HL-60/S4 treated with retinoic acid at 250 ng/mL for 4 days and 3 days (cell line): Measurements from ENCODE around the gene DBNL.

Experiments used
- in situ Hi-C: fragments of 300-500 bp; cut with MboI; formaldehyde crosslinking; loops from 2 replicates; pipeline ENCODE4 v1.7.0; 2022; ENCODE audit warnings: low sequenced_read_pairs

Gene DBNL

DNA sequence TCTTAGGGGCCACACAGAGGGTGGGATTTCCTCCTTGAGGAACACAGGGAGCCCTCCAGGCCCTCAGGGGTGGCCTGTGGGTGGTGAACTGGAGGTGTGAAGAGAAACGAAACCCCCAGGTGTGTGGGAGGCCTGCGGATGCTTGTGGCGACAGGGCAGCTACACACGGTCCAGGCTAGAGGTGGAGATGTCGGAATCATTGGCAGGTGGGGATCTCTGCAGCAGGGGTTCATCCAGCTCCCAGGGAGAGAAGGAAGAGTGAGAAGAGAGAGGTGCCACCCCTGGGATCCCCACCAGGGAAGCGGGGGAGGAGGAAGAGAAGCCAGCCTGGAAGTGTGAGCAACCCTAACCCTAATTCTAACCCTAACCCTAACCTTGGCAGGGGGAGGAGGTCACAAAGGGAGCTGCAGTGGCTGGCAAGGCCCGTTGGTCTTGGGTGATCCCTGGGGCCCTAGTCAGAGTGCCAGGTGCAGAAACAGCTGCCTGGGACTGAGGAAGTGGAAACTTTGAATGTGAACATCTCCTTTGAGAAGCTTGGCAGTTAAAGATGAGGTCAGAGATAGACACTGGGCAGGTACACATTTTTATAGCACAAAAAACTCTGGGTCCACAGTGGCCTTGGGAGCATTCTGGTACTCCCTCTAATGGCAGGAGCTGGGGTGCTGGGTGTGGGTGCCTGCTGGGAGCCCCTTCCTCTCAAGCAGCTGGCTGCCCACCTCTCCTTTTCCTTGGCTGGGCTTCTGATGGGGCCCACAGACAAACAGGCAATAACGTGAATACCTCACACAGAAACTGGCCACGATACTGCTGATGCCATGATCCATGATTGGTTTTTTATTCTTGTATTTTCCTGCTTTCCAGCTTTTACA is 52.8 kb downstream of the DBNL start:
- in situ Hi-C loops = no loop called here

DNA sequence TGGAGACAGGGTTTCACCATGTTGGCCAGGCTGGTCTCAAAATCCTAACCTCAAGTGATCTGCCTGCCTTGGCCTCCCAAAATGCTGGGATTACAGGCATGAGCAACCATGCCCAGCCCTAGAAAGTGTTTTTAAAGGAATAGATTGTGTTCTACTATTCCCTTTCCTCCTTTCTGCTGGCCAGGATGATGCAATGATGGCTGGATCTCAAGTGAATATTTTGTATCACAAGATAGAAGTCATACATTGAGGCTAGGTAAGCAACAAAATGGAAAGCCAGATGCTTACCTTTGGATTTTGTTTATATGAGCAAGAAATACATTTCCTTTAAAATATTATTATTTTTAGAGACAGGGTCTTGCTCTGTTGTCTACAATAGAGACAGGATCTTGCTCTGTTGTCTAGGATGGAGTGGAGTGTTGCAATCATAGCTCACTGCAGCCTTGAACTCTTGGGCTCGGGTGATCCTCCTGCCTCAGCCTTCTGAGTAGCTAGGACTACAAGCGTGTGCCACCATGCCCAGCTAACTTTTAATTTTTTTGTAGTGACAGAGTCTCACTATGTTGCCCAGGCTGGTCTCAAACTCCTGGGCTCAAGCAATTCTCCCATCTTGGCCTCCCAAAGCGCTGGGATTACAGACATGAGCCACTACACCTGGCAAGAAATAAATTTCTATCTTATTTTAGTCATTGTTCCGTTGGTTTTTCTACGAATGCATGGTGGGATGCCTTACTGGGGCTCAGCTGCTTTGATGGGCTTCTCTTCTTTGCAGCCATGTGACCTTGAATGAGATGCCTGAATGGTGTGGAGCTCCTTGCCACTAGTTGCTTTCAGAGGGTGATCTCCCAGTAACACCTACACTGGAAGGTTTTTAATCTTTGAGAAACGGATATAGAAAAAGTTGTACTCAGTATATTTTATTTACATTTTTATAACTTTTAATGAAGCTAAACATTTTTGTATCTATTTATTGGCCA is 53.9 kb downstream of the DBNL start:
- in situ Hi-C loops = no loop called here

DNA sequence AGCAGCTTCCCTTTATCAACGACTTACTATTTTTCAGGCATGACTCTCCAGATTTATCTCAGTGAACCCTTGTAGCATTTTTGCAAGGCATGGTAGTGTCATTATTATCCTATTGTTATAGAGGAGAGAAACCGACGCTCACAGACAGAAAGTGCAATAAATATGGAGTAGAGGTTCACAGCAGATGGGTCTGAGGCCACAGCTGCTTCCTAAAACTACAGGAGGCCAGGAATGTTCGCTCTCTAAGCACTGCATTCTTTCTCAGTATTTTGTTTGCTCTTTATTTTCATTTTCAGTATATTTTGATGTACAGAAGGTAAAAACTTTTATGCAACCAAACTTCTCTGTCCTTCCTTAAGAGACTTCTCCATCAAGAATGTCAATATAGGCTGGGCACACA is 55.2 kb downstream of the DBNL start:
- in situ Hi-C loops = no loop called here

DNA sequence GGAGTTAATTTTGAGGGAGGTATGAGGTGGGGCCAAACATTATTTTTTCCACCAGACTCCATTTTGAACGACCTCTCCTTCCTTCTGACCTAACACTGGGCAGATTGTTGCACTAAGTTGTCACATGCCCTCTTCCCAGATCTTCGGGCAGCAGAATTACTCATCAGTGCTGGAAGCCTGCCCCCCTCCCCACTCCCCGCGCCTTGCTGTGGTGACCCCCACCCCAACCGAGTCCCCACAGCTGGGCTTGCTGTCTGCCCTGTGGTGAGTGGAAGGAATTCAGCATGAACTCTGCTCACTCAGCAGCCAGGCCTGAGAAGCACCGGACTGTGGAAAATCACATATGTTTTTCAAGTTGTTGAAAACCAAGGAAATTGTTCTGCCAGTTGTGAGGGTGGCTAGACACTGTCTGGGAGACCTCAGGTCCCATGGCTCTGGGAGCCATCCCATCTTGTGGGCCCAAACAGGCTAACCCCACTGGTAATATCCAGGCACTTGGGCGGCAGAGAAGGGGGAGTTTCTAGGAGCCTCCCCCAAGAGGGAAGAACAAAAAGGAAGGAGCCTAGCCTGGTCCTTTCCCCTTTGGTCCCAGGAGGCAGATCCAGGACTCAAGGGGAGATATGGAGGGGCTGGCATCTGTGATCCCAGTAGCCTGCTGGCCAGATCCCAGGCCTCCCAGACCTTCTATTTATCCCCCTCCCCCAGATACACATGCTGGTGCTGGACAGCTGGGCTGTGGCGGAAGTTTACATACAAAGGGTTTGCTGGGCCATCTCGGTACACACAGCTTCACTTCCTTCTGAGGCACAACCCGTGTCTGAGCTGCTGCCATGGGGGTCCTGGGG is 56.2 kb downstream of the DBNL start:
- in situ Hi-C loops = no loop called here

DNA sequence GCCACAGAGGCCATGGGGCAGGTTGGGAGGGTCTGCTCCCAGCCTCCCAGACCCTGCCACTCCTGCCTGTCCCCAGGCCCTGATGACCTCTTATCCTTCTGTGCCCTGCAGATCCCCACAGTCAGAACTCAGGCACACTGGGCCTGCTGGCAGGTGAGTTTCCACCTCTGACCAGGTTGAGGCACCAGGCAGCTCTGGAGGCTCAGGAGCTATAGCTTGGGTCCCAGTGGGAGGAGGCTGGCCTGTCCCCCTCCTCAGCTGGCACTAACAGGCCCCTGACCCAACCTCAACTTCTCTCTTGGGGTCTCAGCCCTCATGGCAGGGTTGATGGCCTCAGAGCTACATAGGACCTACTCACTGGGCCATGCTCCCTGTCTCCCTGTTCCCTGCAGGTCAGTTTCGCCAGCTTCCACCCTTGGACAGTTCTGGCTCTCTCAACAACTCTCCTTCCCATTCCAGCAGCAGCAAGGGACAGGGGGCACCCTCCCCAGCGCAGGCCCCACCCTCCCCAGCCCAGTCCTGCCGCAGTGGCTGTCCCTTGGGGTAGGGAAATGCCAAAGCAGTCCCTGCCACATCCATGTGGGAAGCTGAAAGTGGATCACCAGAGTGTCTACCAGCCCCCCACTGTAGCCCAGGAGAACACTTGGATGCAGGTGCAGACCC is 56.9 kb downstream of the DBNL start:
- in situ Hi-C loops = no loop called here

DNA sequence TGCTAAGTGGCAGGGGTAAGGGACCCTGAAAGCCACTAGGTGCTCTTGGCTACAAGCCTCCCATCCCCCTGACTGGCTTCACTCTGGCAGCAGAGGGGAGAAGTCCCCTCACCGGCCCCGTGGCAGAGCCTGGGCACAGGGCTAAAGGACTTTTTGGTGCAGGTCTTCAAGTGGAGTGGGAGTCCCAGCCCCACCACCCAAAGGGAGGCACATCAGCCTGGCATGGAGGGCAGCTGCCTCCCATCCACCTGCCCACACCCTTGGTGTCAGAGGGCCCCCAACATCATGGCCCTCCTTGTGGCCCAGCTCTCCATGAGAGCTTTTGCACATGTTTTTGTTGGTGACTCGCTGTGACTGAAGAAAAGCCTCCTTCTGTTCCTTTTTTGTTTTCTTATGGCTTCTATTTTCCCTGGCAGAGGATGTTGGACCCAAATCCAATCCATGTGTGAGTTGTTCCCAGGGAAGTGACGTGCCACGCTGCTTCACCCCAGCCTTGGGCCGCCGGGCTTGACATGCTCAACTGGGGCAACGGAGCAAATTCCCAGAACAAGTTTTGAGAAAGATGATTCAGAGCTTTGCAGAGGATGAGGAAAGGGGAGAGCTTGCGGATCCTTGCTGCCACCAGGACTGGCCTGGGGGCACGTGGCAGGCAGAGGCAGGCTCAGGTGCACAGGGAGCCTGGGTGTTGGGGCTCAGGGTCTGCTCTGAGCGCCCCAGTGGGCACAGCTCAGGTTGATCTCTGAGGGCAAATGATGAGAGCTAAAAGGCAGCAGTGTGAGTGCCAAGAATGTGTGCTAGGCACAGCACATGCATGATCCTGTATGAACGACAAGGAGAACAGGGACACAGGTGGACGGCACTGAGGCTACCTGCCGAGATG is 57.7 kb downstream of the DBNL start:
- in situ Hi-C loops = no loop called here

DNA sequence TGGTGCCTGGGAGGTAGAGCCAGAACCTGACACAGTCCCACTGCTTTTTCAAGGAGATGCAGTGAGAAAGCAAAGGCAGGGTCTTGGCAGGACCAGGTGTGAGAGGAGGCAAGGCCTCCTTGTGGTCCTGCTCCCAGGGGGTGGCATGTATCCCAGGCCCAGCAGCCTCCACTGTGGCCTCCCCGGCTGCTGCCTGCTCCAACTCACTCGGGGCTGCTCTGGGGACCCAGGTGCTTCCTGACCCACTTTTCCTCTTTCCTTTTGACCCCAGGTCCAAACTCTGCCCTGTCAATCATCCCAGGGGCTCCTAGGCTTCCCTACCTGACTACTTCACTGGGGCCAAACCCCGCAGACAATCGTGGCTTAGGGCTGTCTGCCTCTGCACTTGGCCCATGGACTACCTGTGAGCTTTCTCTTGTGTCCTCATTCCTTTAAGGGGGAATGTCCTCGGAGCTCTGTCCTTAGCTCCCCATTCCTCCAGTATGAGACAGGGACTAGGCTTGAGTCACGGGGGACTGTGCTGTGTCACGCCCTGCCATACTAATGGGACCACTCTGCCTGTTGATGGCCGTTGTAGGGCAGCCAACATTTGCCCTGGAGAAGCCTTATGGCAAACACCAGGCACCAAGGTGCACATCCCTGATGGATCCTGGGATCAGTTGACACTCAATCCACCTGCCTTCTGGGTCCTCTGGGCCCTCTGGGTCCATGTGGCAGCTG is 58.5 kb downstream of the DBNL start:
- in situ Hi-C loops = no loop called here

DNA sequence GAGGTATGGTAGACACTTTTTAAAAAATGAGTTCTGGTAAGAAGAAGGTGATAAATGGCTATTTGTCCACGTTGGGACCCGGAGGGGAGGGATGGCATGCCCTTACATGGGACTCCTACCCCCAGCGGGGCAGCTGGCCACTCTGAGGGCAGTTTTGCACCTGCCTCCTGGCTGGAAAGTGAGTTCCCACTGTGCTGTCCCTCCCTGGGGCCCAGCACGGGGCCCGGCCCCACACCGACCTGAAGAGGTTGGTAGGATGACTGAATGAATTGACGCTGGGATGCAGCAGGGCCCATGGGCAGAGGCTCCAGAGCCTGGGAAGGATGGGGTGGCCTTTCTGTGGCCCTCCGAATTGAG is 59.0 kb downstream of the DBNL start:
- in situ Hi-C loops = no loop called here

DNA sequence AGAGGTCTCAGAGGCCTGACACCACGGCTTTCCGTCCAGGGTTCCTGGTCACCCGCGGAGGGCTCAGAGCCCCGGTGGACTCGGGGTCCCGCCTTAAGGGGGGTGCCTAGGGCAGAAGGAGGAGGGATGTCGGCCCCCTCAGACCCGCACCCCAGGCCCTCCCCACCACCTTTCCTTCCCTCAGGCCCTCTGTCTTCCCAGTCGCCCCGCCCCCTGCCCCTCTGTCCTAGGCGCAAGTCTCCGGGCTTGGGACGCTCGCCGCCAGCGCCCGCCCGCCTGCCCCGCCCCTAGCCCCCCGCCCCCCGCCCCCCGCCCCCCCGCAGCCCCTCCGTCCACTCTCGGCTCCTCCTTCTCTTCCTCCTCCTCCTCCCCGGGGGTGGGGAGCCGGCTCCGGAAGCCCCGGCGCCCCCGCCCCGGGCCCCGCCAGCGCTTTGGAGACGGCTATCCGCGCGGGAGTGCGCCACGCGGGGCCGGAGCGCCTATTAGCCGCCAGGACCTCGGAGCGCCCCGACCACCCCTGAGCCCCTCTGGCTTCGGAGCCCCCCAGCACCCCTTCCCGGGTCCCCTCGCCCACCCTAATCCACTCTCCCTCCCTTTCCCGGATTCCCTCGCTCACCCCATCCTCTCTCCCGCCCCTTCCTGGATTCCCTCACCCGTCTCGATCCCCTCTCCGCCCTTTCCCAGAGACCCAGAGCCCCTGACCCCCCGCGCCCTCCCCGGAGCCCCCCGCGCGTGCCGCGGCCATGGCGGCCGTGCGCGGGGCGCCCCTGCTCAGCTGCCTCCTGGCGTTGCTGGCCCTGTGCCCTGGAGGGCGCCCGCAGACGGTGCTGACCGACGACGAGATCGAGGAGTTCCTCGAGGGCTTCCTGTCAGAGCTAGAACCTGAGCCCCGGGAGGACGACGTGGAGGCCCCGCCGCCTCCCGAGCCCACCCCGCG is 59.7 kb downstream of the DBNL start, which contains the start of gene AEBP1:
Gene AEBP1 (plus strand): TSS at position 423 of the 937 bp plus-strand sequence. CDS start 321 bp downstream, at position 744.
- in situ Hi-C loops = no loop called here

DNA sequence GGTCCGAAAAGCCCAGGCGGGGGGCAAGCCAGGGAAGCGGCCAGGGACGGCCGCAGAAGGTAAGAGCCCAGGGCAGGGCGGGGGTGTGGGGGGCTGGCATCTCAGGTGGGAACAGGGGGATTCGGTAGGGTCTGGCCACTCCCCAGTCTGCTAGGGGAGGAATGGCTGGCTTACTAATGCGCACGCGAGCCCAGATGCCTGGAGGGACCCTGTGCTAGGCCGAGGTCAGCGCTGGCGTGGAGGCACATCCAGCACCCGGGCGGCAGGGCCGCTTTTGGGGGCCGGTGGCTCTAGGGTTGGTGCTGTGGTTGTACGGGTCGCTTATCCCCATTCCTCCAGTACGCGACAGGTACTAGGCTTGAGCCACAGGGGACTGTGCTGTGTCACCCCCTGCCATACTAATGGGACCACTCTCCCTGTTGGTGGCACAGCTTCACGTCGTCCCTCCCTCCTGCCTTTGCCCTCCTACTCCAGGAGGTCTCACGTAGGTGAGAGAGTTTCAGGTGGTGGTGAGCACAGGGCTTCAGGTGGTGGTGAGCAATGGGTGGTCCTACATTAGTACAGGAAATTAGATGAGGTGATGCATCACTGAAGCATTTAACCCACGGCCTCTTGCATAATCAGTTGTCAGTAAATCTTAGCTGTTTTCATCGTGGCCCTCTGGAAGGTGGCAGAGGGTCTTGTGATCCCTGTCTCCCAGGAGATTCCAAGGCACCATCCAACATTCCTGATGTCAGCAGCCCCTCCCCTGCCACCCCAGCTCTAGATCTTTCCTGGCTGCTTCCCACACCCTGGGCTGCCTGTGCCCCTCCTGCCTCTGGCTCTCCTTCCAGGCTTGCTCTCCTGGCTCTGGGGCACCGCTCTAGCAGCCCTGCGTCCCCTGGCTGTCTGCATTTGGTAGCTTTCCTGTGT is 60.6 kb downstream of the DBNL start:
- in situ Hi-C loops = no loop called here

DNA sequence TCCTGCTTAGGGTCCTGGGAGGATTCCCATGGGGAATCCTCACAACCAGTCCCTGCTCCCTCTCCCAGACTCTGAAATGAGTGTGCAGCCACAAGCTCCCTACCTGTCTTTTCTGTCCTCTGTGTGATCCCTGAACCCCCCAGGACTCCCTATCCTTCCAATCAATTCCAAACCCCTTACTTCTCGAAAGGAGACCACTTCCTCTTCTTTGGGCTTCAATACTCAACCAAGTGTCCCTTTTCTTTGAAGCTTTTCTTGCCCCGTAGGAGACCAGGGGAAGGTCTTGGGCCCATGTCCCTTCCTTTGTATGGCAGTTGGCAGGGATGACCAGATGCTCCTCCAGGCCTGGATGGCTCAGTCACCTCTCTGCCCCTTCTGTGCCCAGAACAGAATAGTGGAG is 61.3 kb downstream of the DBNL start:
- in situ Hi-C loops = no loop called here

DNA sequence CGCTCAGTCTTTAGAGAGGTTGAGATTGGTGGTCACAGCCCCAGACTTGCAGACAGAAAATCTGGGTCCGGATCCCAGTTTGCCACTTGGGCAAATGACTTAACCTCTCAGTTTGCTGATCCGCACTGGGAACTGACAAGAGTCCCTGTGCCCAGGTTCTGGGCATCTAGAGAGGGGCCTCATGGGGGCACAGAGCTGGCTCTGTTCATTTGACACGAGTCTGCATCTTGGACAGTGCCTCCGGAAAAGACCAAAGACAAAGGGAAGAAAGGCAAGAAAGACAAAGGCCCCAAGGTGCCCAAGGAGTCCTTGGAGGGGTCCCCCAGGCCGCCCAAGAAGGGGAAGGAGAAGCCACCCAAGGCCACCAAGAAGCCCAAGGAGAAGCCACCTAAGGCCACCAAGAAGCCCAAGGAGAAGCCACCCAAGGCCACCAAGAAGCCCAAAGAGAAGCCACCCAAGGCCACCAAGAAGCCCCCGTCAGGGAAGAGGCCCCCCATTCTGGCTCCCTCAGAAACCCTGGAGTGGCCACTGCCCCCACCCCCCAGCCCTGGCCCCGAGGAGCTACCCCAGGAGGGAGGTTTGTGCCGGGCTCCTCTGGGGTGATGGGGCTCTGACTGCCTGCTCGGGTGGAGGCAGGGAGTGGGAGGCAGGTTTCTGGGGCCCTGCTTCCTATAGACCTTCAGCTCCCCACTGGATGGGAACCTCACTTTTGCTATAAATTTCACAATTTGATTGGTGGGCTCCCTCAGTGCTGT is 62.0 kb downstream of the DBNL start:
- in situ Hi-C loops = no loop called here

DNA sequence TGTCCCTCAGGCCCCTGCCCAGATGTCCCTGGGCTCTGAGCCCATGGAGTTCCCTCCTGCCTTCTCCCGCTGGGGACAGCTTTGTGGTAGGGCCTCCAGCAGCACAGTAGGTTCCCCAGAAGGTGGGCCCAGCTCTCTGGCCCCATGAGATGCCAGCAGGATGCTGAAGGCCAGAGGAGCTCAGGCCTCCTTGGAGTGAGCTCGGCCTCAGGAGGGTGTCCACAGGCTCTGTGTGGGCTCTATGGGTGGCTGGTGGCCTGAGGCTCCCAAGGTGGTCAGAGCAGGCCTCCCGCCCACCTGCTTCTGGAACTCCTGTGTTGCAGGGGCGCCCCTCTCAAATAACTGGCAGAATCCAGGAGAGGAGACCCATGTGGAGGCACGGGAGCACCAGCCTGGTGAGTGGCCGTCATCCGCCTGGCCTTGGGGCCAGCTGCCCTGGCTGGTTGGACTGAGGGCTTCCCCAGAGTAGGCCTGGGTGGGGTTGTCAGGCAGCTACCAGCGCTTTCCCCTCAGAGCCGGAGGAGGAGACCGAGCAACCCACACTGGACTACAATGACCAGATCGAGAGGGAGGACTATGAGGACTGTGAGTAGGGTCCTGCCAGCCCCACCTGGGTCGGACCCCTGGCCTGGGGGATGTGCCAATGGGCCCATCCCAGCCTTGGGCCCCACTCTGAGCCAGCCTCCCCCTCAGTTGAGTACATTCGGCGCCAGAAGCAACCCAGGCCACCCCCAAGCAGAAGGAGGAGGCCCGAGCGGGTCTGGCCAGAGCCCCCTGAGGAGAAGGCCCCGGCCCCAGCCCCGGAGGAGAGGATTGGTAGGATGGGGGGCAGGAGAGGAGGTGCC is 62.8 kb downstream of the DBNL start:
- in situ Hi-C loops = no loop called here

DNA sequence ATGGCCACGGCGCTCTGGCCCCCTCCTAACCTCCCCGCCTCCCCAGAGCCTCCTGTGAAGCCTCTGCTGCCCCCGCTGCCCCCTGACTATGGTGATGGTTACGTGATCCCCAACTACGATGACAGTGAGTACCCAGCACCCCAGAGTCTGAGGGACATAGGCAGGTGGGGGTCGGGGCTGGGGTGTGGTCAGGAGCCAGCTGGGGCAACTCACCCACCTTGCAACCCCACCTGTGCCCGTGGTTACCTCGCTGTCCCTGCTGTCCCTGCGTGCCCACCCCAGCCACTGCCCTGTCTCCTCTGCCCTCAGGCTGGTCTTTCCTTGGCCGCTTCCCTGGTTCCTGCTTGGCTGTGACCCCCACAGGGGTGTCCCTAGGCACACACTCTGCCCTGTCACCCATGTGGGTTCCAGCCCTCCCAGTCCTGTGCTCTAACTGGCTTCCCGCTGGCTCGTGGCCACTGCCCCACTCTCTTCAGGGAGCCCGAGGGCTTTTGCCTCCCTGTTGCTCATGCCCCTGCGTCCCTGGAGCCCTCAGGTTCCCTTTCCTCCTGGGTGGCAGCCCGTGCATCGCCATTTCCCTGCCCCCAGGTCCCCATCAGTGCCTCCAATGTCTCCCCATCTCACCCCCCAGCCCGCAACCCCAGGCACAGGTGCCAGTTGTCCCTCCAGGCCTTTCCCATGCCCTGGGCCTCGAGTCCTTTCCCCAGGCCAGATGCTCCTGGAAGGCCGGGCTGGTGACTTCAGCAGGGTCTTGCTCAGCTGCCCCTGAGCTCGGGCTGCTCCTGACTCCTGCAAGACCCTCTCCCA is 63.7 kb downstream of the DBNL start:
- in situ Hi-C loops = no loop called here
